Tibial artery (tissue), 4 donors: ENCODE results near the gene AKT2.

ENCODE experiments used
- DNase-seq, 2 donors: peaks; one replicate each; pipeline ENCODE4 v3.0.0-alpha.2; 2019
- H3K27ac ChIP-seq, 2 donors: fragments of 200-600 bp; sonication (generic) in 1 of 2; 1 replicate in 1 of 2; 2 replicates in 1 of 2; pipeline ENCODE4 v1.5.1; 2018 to 2019; ENCODE audit warnings: mild to moderate bottlenecking in 1 of 2
- H3K27me3 ChIP-seq, 2 donors: fragments of 200-600 bp; sonication (generic) in 1 of 2; one replicate each; pipeline versions ENCODE4 v1.5.1 to v1.6.0; 2016 to 2019
- H3K36me3 ChIP-seq, 3 donors: fragments of 200-600 bp; sonication (generic) in 2 of 3; one replicate each; pipeline ENCODE4 v1.5.1; 2016 to 2019; ENCODE audit warnings: mild to moderate bottlenecking in 2 of 3
- H3K4me1 ChIP-seq, 4 donors: fragments of 200-600 bp; sonication (generic) in 2 of 4; 1 replicate in 3 of 4; 2 replicates in 1 of 4; pipeline ENCODE4 v1.5.1; 2016 to 2019
- H3K4me3 ChIP-seq, 2 donors: fragments of 200-600 bp; sonication (generic) in 1 of 2; 1 replicate in 1 of 2; 2 replicates in 1 of 2; pipeline ENCODE4 v1.5.1; 2018 to 2019; ENCODE audit warnings: mild to moderate bottlenecking in 2 of 2
- H3K9me3 ChIP-seq, 3 donors: fragments of 200-600 bp; sonication (generic) in 1 of 3; one replicate each; pipeline ENCODE4 v1.5.1; 2016 to 2019
- CTCF ChIP-seq, 2 experiments: fragments of 200-600 bp in 1 of 2; fragments of 450-650 bp in 1 of 2; IDR thresholded peaks; one replicate each; pipeline ENCODE4 v1.5.1; 2017 to 2019; ENCODE audit warnings: antibody characterized with exemption in 2 of 2, mild to moderate bottlenecking in 1 of 2, moderate library complexity in 1 of 2
- intact Hi-C: fragments of 100-400 bp; cut with DNase I; formaldehyde crosslinking; loops from one replicate; pipeline ENCODE4 v1.15.0; 2023; ENCODE audit warnings: low total_unique reads

AKT2 gene

GRCh38 chr19:40285353-40286234 lies 449 bp upstream of the AKT2 start:
- H3K36me3 ChIP-seq: peaks cover 0 to 7% (median 0%) of the 10 kb centered on the region in 3 donors
- peaks cover 0 to 46% (median 30%) of the 10 kb centered on the region in 4 donors for H3K4me1 ChIP-seq
- intact Hi-C loops: no loop called here
- DNase-seq: peak; percentile 98 to 100
- peak overlapping the region; percentile 73 to 81 for H3K4me3 ChIP-seq
- H3K9me3 ChIP-seq: no peaks in the 10 kb centered on the region
- no peak for TF ChIP-seq CTCF (IDR thresholded peaks at IDR 0.05)
- peak overlapping the region; percentile 91 to 94 for H3K27ac ChIP-seq
- no peaks in the 10 kb centered on the region for H3K27me3 ChIP-seq

GRCh38 chr19:40284251-40284500 lies 969 bp downstream of the AKT2 start:
- H3K27me3 ChIP-seq: no peaks in the 10 kb centered on the region
- H3K9me3 ChIP-seq: no peaks in the 10 kb centered on the region
- peak overlapping the region; percentile 73 to 81 for H3K4me3 ChIP-seq
- intact Hi-C loops: no loop called here
- no peak for DNase-seq
- H3K36me3 ChIP-seq: peaks cover 0 to 7% (median 0%) of the 10 kb centered on the region in 3 donors
- no peak for TF ChIP-seq CTCF (IDR thresholded peaks at IDR 0.05)
- peaks cover 0 to 60% (median 44%) of the 10 kb centered on the region in 4 donors for H3K4me1 ChIP-seq
- peak overlapping the region; percentile 91 to 94 for H3K27ac ChIP-seq

- peaks cover 0 to 7% (median 0%) of the 10 kb centered on the region in 3 donors for H3K36me3 ChIP-seq
- no peaks in the 10 kb centered on the region for H3K9me3 ChIP-seq
- peak overlapping the region; percentile 73 to 81 for H3K4me3 ChIP-seq
- H3K27me3 ChIP-seq: no peaks in the 10 kb centered on the region
- peaks cover 0 to 65% (median 50%) of the 10 kb centered on the region in 4 donors for H3K4me1 ChIP-seq
- no peak for TF ChIP-seq CTCF (IDR thresholded peaks at IDR 0.05)
- no peak for DNase-seq
- peak overlapping the region; percentile 91 to 94 for H3K27ac ChIP-seq
- intact Hi-C loops: no loop called here
Measured at GRCh38 chr19:40283414-40284250, 1.5 kb downstream of the AKT2 start.

GRCh38 chr19:40282920-40283319 lies 2.2 kb downstream of the AKT2 start:
- Histone ChIP-seq H3K27me3 (no peaks in the 10 kb centered on the region), H3K4me3 (no peak overlapping the region), H3K9me3 (no peaks in the 10 kb centered on the region), H3K4me1 (peaks cover 0 to 72% (median 56%) of the 10 kb centered on the region in 4 donors), H3K27ac (no peak overlapping the region), H3K36me3 (peaks cover 0 to 7% (median 0%) of the 10 kb centered on the region in 3 donors)
- intact Hi-C loops: no loop called here
- no peak for TF ChIP-seq CTCF (IDR thresholded peaks at IDR 0.05)
- DNase-seq: no peak

GRCh38 chr19:40282209-40282580 lies 3.0 kb downstream of the AKT2 start:
- Histone ChIP-seq H3K36me3 (peaks cover 0 to 7% (median 0%) of the 10 kb centered on the region in 3 donors), H3K9me3 (no peaks in the 10 kb centered on the region), H3K4me3 (no peak overlapping the region), H3K4me1 (peaks cover 0 to 76% (median 62%) of the 10 kb centered on the region in 4 donors), H3K27ac (no peak overlapping the region), H3K27me3 (no peaks in the 10 kb centered on the region)
- no peak for TF ChIP-seq CTCF (IDR thresholded peaks at IDR 0.05)
- intact Hi-C loops: no loop called here
- no peak for DNase-seq
